Fibroblast of lung (primary cell): Measurements from ENCODE around the gene BCL6.

ENCODE experiments used
- EZH2 ChIP-seq: IDR thresholded peaks from 2 replicates; pipeline ENCODE4 v1.5.1; 2012; ENCODE audit warnings: low read length, control low read depth, mild to moderate bottlenecking; ENCODE audit errors: missing control alignments
- TF ChIP-seq, protein P1 (sequence below), 2 donors: IDR thresholded peaks in 1 of 2; conservative IDR thresholded peaks in 1 of 2; 1 replicate in 1 of 2; 2 replicates in 1 of 2; pipeline ENCODE4 v1.5.1; 2011 to 2012; ENCODE audit warnings: low read length in 2 of 2, control low read depth in 1 of 2, inconsistent platforms in 1 of 2, low read depth in 1 of 2, mild to moderate bottlenecking in 1 of 2

DNA sequence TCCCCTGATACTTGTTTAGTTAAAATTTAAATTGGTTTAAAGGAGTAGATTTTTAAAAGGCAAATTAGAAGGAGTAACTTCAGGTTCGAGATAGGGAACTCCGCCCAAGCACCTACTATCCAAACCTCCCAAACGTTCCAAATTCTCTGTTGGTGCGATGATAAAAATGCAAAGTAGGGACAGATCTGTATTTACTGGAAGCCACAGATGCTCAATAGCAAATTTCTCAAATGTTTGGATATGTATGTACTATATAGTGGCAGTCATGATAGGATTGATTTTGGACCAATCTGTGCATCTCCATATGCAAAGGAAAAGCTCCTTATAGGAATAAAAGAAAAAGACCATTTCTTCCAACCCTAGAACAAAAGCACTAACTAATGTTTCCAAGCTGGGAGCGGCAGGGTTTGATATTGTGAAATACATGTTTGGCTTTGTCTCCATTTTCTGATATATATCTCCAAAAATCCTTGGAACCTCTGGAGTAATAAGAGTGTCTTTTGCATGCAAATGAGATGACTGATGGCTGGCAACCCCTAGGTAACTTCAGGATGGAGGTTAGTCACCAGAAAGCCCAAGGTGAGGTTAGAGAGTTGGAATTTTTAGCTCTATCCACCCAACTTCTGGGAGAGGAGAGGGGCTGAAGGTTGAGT is 58.5 kb downstream of the BCL6 start:
- TF ChIP-seq, protein P1, sequence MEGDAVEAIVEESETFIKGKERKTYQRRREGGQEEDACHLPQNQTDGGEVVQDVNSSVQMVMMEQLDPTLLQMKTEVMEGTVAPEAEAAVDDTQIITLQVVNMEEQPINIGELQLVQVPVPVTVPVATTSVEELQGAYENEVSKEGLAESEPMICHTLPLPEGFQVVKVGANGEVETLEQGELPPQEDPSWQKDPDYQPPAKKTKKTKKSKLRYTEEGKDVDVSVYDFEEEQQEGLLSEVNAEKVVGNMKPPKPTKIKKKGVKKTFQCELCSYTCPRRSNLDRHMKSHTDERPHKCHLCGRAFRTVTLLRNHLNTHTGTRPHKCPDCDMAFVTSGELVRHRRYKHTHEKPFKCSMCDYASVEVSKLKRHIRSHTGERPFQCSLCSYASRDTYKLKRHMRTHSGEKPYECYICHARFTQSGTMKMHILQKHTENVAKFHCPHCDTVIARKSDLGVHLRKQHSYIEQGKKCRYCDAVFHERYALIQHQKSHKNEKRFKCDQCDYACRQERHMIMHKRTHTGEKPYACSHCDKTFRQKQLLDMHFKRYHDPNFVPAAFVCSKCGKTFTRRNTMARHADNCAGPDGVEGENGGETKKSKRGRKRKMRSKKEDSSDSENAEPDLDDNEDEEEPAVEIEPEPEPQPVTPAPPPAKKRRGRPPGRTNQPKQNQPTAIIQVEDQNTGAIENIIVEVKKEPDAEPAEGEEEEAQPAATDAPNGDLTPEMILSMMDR (conservative IDR thresholded peaks at IDR 0.05 in 1 of 2, IDR thresholded peaks at IDR 0.05 in 1 of 2; ENCODE audit: low read depth in 1 of 2, low read length in 2 of 2): no peak
- no peak for TF ChIP-seq EZH2
